K562 (cell line): ENCODE measurements around the gene ZNRF1. TPM values are rescaled to one million over a fixed set of nuclear protein-coding genes. Genes with fewer than 3 reads are reported as not detected.

Experiments
- ATAC-seq: fragments of 200-7000 bp; cut with Tn5 transposase; 3 replicates; pipeline ENCODE4 v1.9.1; 2020; ENCODE audit warnings: moderate library complexity
- BruUV-seq: library from RNA; stranded (reverse); fragments of 400-500 nt; replicated peaks from 2 replicates; lab custom pipeline; 2021; lab: Mats Ljungman, UMichigan
- CTCF ChIA-PET: fragments of 300-600 bp; formaldehyde crosslinking; extraction: SDS; loops from one replicate; lab custom pipeline; 2021; ENCODE audit warnings: low intra/inter-chr PET ratio; lab: Yijun Ruan, JAX
- POLR2A ChIA-PET: fragments of 300-600, 350-650 bp; sonication (Branson Sonifier 250); formaldehyde crosslinking; extraction: SDS; loops from one replicate; lab custom pipeline; 2021; ENCODE audit warnings: antibody characterized with exemption, inconsistent platforms; lab: Yijun Ruan, JAX
- DNase-seq, 4 experiments: peaks; one replicate each; pipeline versions ENCODE4 v3.0.0 to v3.0.0-alpha.2; 2011 to 2018; ENCODE audit warnings: low spot score in 3 of 4, mixed read lengths in 3 of 4; ENCODE audit errors: extremely low read depth in 1 of 4
- FAIRE-seq: peaks from 2 replicates; lab custom pipeline; 2011; peaks lifted over from hg19 to GRCh38; lab: Jason Lieb, UNC
- H2AFZ ChIP-seq: 2 replicates; pipeline ENCODE4 v1.6.0; 2011; ENCODE audit warnings: low read depth, low read length, control low read depth, inconsistent platforms
- H3K27ac ChIP-seq: fragments of 200-600 bp; 3 replicates; pipeline ENCODE4 v1.8.0; 2011; ENCODE audit warnings: low read depth, mild to moderate bottlenecking, control low read depth, inconsistent platforms, low read length, moderate library complexity, mixed read lengths; ENCODE audit errors: extremely low read depth
- H3K27me3 ChIP-seq, 2 experiments: fragments of 300-600 bp in 1 of 2; 2 replicates in 1 of 2; 3 replicates in 1 of 2; pipeline versions ENCODE4 v1.6.0 to v1.8.0; 2011; ENCODE audit warnings: inconsistent platforms in 2 of 2, low read length in 2 of 2, mild to moderate bottlenecking in 1 of 2, mixed read lengths in 1 of 2, moderate library complexity in 1 of 2; ENCODE audit not compliant: control insufficient read depth in 2 of 2, insufficient read depth in 2 of 2
- H3K36me3 ChIP-seq: fragments of 300-600 bp; 3 replicates; pipeline ENCODE4 v1.8.0; 2011; ENCODE audit warnings: mild to moderate bottlenecking, low read length, inconsistent platforms; ENCODE audit not compliant: control insufficient read depth, insufficient read depth
- H3K4me1 ChIP-seq, 2 experiments: fragments of 200-600 bp in 1 of 2; replicated peaks in 1 of 2; 2 replicates in 1 of 2; 3 replicates in 1 of 2; pipeline versions ENCODE4 v1.5.1 to v1.8.0; 2011; ENCODE audit warnings: inconsistent platforms in 2 of 2, low read length in 2 of 2, mild to moderate bottlenecking in 1 of 2, mixed read lengths in 1 of 2, moderate library complexity in 1 of 2; ENCODE audit not compliant: control insufficient read depth in 2 of 2, insufficient read depth in 2 of 2
- H3K4me2 ChIP-seq: 2 replicates; pipeline ENCODE4 v1.6.1; 2011; ENCODE audit warnings: low read length, control low read depth, inconsistent platforms, mixed read lengths; ENCODE audit not compliant: insufficient read depth
- H3K4me3 ChIP-seq: fragments of 200-600 bp; sonication (generic), shearing (Covaris generic); 2 replicates; pipeline ENCODE4 v1.5.1; 2016; ENCODE audit warnings: control low read depth, inconsistent platforms
- H3K79me2 ChIP-seq: fragments of 200-600 bp; 3 replicates; pipeline ENCODE4 v1.8.0; 2011; ENCODE audit warnings: low read length, inconsistent platforms; ENCODE audit not compliant: control insufficient read depth, insufficient read depth
- H3K9ac ChIP-seq, 2 experiments: 2 replicates each; pipeline versions ENCODE4 v1.6.0 to v1.6.1; 2011; ENCODE audit warnings: low read depth in 2 of 2, low read length in 2 of 2, control low read depth in 1 of 2, inconsistent platforms in 1 of 2, mild to moderate bottlenecking in 1 of 2, mixed read lengths in 1 of 2; ENCODE audit not compliant: insufficient read depth in 1 of 2
- H3K9me1 ChIP-seq: one replicate; pipeline ENCODE4 v1.6.0; 2011; ENCODE audit warnings: inconsistent platforms, mild to moderate bottlenecking, low read length, moderate library complexity; ENCODE audit not compliant: control insufficient read depth, insufficient read depth
- H3K9me3 ChIP-seq: replicated peaks from 2 replicates; pipeline ENCODE4 v1.5.1; 2011; ENCODE audit warnings: low read depth, low read length, inconsistent platforms; ENCODE audit not compliant: control insufficient read depth, insufficient read depth
- H4K20me1 ChIP-seq: replicated peaks from 2 replicates; pipeline ENCODE4 v1.6.1; 2011; ENCODE audit warnings: low read length, inconsistent platforms, mixed read lengths; ENCODE audit not compliant: control insufficient read depth, insufficient read depth
- HMBOX1 ChIP-seq: sonication (generic); IDR thresholded peaks from 2 replicates; pipeline ENCODE4 v1.6.1; 2016
- KAT2B ChIP-seq: IDR thresholded peaks from one replicate; pipeline ENCODE4 v1.6.1; 2012; ENCODE audit warnings: low read depth, mild to moderate bottlenecking, control low read depth, inconsistent platforms, low read length, moderate library complexity
- KDM1A ChIP-seq, 2 experiments: fragments of 450-650 bp; IDR thresholded peaks; 2 replicates each; pipeline ENCODE4 v1.6.1; 2016; ENCODE audit warnings: mild to moderate bottlenecking in 2 of 2
- POLR2AphosphoS2 ChIP-seq: IDR thresholded peaks from 2 replicates; pipeline ENCODE4 v1.6.1; 2012; ENCODE audit warnings: low read length, improper control_type of control experiment
- whole genome bisulfite sequencing: fragments of 100-300 bp; shearing (Covaris generic); methylation state at CpG from one replicate; pipeline ENCODE4 v1.1.6; 2016; ENCODE audit warnings: low coverage, mixed read lengths; ENCODE audit not compliant: insufficient coverage; ENCODE audit errors: missing lambda C conversion rate; 5-methylcytosine and 5-hydroxymethylcytosine counted together
- in situ Hi-C: fragments of 300-500 bp; cut with MboI; formaldehyde crosslinking; loops from 4 replicates; pipeline ENCODE4 v1.15.0; 2018; ENCODE audit warnings: inconsistent platforms, mixed read lengths
- intact Hi-C: fragments of 100-400 bp; cut with micrococcal nuclease; formaldehyde crosslinking; loops from 2 replicates; pipeline ENCODE4 v1.14.2; 2022
- polyA plus RNA-seq, 8 experiments: library from polyadenylated mRNA; depleted of rRNA in 4 of 8; stranded (reverse) in 5 of 8; unstranded in 3 of 8; fragments of >200 nt; fragmentation: Nextera tagmentation in 2 of 8; fragmentation: Illumina TruSeq in 1 of 8; extraction: Ambion mirVana in 2 of 8; extraction: Trizol in 1 of 8; gene quantifications; 2 replicates each; pipeline versions ENCODE4 v1.2.1 to v1.2.3, GENCODE V29; 2011 to 2014; ENCODE audit warnings: inconsistent platforms in 1 of 8, missing spikeins in 1 of 8
- total RNA-seq, 7 experiments: library from RNA; depleted of rRNA in 6 of 7; stranded (reverse); fragments of >200 nt in 6 of 7; fragmentation: Illumina TruSeq in 2 of 7; extraction: Trizol in 2 of 7; gene quantifications; 2 replicates each; pipeline versions ENCODE4 v1.2.1 to v1.2.3, GENCODE V29; 2011 to 2021; ENCODE audit warnings: low replicate concordance in 1 of 7

Gene ZNRF1
- total and polyA plus RNA-seq, 9 of the 15 experiments (the other 6 are each of a cell fraction or from before 2014, with no cell fraction given): 9.5 to 37.7 (median 20.0) TPM

- H3K79me2 ChIP-seq: peaks cover 95% of the 10 kb centered on the region
- no peaks in the 10 kb centered on the region for H4K20me1 ChIP-seq
- ATAC-seq (no peak), DNase-seq (no peak), FAIRE-seq (no peak)
- no TSS peak for BruUV-seq
- no peak overlapping the region for H3K27ac ChIP-seq
- H3K36me3 ChIP-seq: no peaks in the 10 kb centered on the region
- in situ Hi-C loops: no loop called here
- H3K4me2 ChIP-seq: no peak overlapping the region
- POLR2A ChIA-PET: interaction anchor here (0.5 to 0.7 kb wide), 3 partner anchors 9 to 96 kb away, joined by 3 to 4 read pairs (median 3); no protein-coding TSS in a partner anchor
- H3K4me1 ChIP-seq: peaks cover 30 to 63% of the 10 kb centered on the region in 2 experiments
- WGBS: 65% methylated on average over 8 of the region's 8 CpGs
- no peak overlapping the region for H3K9ac ChIP-seq
- no peaks in the 10 kb centered on the region for H3K9me3 ChIP-seq
- no peaks in the 10 kb centered on the region for H3K9me1 ChIP-seq
- CTCF ChIA-PET: no interaction called here
- no peak overlapping the region for H2AFZ ChIP-seq
- no peak overlapping the region for H3K4me3 ChIP-seq
- no peak for TF ChIP-seq POLR2AphosphoS2
- TF ChIP-seq KDM1A (IDR thresholded peaks at IDR 0.05): peak in 1 of 2 experiments; percentile 41; a peak in 1 of 4 replicates
- TF ChIP-seq, all 486 proteins: peak for 1
- H3K27me3 ChIP-seq: no peaks in the 10 kb centered on the region
- intact Hi-C loops: no loop called here
These were observed 61.9 kb downstream of the ZNRF1 start for GRCh38 chr16:75060723-75061122.

DNA sequence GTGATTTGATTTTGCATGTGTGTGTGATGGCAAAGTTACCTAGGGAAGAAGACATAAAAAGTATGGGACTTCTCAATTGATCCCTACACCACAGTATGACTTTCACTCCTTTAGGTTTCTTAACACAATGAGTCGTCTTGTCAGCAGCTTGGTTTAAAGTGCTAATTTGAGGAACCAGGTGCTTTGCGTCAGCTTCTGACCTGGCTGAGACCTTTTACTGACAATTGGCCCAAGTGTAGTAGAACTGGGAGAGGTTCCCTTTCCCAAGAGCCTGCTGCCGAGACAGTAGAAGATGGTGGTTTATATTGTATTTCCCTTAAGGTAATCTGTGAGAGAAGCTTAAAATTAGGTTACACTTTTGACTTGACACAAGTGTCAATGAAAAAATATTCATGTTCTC lies 62.8 kb downstream of the ZNRF1 start:
- peak overlapping the region; percentile 68 for H3K4me2 ChIP-seq
- CTCF ChIA-PET: no interaction called here
- 17% methylated on average over 3 of the region's 3 CpGs for WGBS
- H4K20me1 ChIP-seq: no peaks in the 10 kb centered on the region
- no peaks in the 10 kb centered on the region for H3K9me3 ChIP-seq
- intact Hi-C loops (loop anchor here (1.0 kb wide), 1 partner anchor 18 kb away; no protein-coding TSS in a partner anchor), in situ Hi-C loops (no loop called here)
- TF ChIP-seq KAT2B (no peak), HMBOX1 (0 out of 2 replicates have a peak, but pooled peaks have one; percentile 18)
- H3K4me1 ChIP-seq: peaks cover 31 to 67% of the 10 kb centered on the region in 2 experiments
- H3K79me2 ChIP-seq: peaks cover 97% of the 10 kb centered on the region
- no TSS peak for BruUV-seq
- peak overlapping the region; percentile 79 for H2AFZ ChIP-seq
- ATAC-seq: no peak
- H3K27ac ChIP-seq: peak overlapping the region; percentile 84
- POLR2A ChIA-PET: interaction anchor here (0.6 to 5.1 kb wide), 11 partner anchors 8 to 395 kb away, joined by 3 to 25 read pairs (median 3); partner anchors contain the start of gene RFWD3
- no peaks in the 10 kb centered on the region for H3K36me3 ChIP-seq
- H3K27me3 ChIP-seq: no peaks in the 10 kb centered on the region
- no peaks in the 10 kb centered on the region for H3K9me1 ChIP-seq
- DNase-seq: peak in 1 of 4 experiments; percentile 38
- no peak overlapping the region for H3K4me3 ChIP-seq
- no peak for FAIRE-seq
- peak overlapping the region; percentile 27 to 65; a peak in 3 of 4 replicates for H3K9ac ChIP-seq
